Effector memory CD8-positive, alpha-beta T cell (primary cell): ENCODE measurements around the gene PDRG1.
A peak's percentile ranks its signal among the peaks of the same experiment; 100 is the strongest.

Source experiments
- ATAC-seq: fragments of 150-1000 bp; cut with Tn5 transposase; replicated peaks from 2 replicates; pipeline ENCODE4 v1.10.0; 2021; ENCODE audit warnings: mild to moderate bottlenecking, moderate library complexity
- DNase-seq, 3 experiments: peaks; one replicate each; pipeline ENCODE4 v3.0.0; 2021
- H3K27ac Mint-ChIP-seq, 2 donors: one replicate each; pipeline ENCODE4 v1.8.0; 2022; ENCODE audit warnings: mild to moderate bottlenecking in 2 of 2, mixed read lengths in 2 of 2, moderate library complexity in 2 of 2
- H3K27me3 Mint-ChIP-seq, 2 donors: one replicate each; pipeline ENCODE4 v1.8.0; 2022; ENCODE audit warnings: mixed read lengths in 2 of 2
- H3K36me3 Mint-ChIP-seq: one replicate; pipeline ENCODE4 v1.8.0; 2022; ENCODE audit warnings: mild to moderate bottlenecking, moderate library complexity, mixed read lengths; ENCODE audit not compliant: insufficient read depth
- H3K4me1 Mint-ChIP-seq, 2 donors: one replicate each; pipeline ENCODE4 v1.8.0; 2022; ENCODE audit warnings: low read depth in 2 of 2, mixed read lengths in 2 of 2
- H3K4me3 Mint-ChIP-seq, 2 donors: one replicate each; pipeline ENCODE4 v1.8.0; 2022; ENCODE audit warnings: mild to moderate bottlenecking in 2 of 2, mixed read lengths in 2 of 2, moderate library complexity in 2 of 2
- H3K9me3 Mint-ChIP-seq, 2 donors: one replicate each; pipeline ENCODE4 v1.8.0; 2022; ENCODE audit warnings: mixed read lengths in 2 of 2
- total RNA-seq, 9 experiments: gene quantifications; one replicate each; lab custom pipeline; 2026; lab: John Stamatoyannopoulos, UW

Gene PDRG1
- total RNA-seq, result 5.4 to 28.7 (median 18.3) reads per million in 9 experiments

DNA sequence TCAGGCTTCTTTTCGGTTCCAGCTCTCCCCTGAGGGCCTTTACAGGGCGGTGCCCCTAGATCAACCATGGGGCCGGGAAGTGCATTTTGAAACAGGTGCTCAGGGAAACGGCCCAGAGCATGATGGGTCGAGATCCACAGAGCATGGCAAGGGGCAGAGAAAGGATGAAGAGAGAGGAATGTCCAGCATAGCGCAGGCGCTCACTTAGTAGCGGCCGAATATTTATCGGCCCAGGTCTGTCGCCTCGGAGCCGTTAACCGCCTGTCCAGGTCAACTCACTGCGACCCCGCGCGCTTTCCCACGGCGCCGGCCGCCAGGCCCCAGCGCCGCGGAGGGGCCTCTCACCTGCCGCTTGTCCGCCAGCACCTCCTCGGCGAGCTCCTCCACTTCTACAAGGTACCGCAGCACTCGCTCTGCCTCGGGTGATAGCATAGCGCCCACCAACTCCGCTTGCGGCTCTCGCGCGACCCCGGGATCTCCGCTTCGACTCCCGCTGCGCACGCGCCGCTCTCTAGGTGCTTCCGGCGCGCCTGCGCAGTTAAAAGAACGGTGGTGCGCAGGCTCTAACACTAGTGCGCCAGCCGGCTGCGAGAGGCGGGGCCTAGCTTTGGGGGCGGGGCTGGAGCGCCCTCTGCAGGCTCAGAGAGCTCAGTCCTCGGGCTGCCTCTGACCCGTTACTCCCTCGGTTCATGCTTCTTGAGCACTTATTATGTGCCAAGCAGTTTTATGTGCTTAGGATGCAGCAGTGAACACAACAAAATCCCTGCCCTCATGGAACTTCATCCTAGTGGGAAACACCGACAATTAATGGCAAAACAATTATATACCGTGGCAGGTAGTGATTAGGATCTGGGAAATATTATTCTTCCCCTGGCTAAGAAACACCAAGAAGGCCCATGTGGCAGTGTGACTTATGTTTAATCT, at the start of gene PDRG1:
TSS of gene PDRG1 (minus strand) at position 517 of the 924 bp plus-strand sequence. CDS start at position 432, 85 bp downstream.
- Mint-ChIP-seq H3K4me1 (peaks cover 18 to 30% of the 10 kb centered on the region in 2 donors), H3K36me3 (peaks cover 30% of the 10 kb centered on the region), H3K9me3 (no peaks in the 10 kb centered on the region), H3K27ac (peak within 1 kb of the TSS; percentile 94 to 96), H3K4me3 (peak within 1 kb of the TSS; percentile 96 to 99), H3K27me3 (peaks cover 17 to 26% of the 10 kb centered on the region in 2 donors)
- peak; percentile 96 for ATAC-seq
- DNase-seq, result peak; percentile 97 to 99 (median 97)

DNA sequence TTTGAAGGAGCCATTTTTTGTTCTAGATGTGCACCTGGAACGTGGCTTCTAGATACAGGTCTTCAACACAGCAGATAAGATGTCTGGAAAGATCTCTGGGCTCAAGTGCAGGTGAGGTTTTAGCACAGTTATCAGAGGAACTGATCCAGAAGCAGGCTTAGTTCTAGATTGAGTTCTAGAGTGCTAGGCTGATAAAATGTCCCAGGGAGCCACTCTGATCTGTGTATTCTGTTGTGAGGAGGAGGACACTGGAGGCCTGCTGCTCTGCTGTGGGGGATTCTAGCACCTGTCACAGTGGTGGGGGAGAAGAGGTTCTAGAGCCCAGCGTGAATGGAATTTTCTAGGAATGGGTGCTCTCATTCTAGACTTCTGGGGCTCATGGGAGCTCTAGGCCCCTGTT, 46.4 kb upstream of the PDRG1 start:
- Mint-ChIP-seq H3K27ac (no peak overlapping the region), H3K4me1 (peaks cover 0 to 5% of the 10 kb centered on the region in 2 donors), H3K36me3 (peaks cover 3% of the 10 kb centered on the region), H3K4me3 (no peak overlapping the region), H3K27me3 (peaks cover 43 to 48% of the 10 kb centered on the region in 2 donors), H3K9me3 (no peaks in the 10 kb centered on the region)
- DNase-seq, result no peak
- no peak for ATAC-seq

DNA sequence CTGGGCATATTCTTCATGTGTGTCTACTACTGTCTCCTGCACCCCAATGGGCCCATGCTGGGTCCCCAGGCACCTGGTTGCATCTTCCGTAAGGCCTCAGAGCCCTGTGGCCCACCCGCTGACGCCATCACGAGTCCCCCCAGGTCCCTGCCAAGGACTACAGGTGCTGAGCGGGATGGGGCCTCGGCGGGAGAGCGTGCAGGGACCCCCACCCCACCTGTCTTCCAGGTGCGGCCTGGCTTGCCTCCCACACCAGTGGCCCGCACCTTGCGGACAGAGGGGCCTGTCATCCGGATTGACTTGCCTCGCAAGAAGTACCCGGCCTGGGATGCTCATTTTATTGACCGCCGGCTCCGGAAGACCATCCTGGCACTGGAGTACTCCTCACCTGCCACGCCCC, 45.1 kb upstream of the PDRG1 start:
- H3K4me1 Mint-ChIP-seq, result peaks cover 0 to 5% of the 10 kb centered on the region in 2 donors
- H3K9me3 Mint-ChIP-seq, result no peaks in the 10 kb centered on the region
- peaks cover 48 to 61% of the 10 kb centered on the region in 2 donors for H3K27me3 Mint-ChIP-seq
- no peak overlapping the region for H3K27ac Mint-ChIP-seq
- DNase-seq (no peak), ATAC-seq (no peak)
- H3K4me3 Mint-ChIP-seq, result no peak overlapping the region
- H3K36me3 Mint-ChIP-seq, result peaks cover 3% of the 10 kb centered on the region

DNA sequence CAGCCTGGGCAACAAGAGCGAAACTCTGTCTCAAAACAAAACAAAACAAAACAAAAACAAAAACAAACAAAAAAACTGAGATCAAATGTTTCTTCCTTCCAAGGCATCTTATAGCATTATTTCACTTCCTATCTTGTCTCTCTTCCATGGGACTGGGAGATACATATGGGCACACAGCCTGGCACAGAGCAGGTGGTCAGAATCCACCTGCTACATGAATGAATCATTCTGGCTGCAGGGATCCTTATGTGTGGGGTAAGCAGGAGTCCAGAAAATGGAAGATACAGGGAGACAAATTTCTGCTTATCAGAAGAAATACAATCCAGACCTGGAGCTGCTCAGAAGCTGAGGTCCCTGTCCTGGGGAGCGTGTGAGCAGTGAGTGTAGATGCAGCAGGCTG, 40.2 kb upstream of the PDRG1 start:
- Mint-ChIP-seq H3K27me3 (peaks cover 39 to 50% of the 10 kb centered on the region in 2 donors), H3K27ac (peak overlapping the region in 1 of 2 donors; percentile 33), H3K4me3 (no peak overlapping the region), H3K36me3 (peaks cover 2% of the 10 kb centered on the region), H3K9me3 (no peaks in the 10 kb centered on the region), H3K4me1 (peaks cover 0 to 5% of the 10 kb centered on the region in 2 donors)
- ATAC-seq (no peak), DNase-seq (no peak)

DNA sequence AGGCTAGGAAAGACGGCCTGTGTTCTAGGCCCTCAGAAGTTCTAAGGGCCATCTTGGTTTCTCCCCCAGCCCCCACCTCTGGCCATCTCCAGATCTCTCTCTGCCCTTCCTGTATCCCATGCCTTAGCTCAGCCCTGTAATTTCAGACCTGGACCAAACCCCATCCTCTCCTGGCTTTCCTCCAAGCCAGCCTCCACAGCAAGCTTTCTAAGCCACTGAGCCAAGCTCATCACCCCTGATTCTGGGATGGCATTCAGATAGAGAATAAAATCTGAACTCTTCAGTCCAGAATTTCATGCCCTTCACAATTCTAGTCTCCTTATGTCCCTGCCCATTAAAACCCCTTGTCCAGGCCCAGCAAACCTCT, 39.5 kb upstream of the PDRG1 start:
- no peak for DNase-seq
- no peak for ATAC-seq
- Mint-ChIP-seq H3K27me3 (peaks cover 31 to 43% of the 10 kb centered on the region in 2 donors), H3K36me3 (peaks cover 2% of the 10 kb centered on the region), H3K9me3 (no peaks in the 10 kb centered on the region), H3K27ac (peak overlapping the region in 1 of 2 donors; percentile 33), H3K4me1 (peaks cover 0 to 5% of the 10 kb centered on the region in 2 donors), H3K4me3 (no peak overlapping the region)

DNA sequence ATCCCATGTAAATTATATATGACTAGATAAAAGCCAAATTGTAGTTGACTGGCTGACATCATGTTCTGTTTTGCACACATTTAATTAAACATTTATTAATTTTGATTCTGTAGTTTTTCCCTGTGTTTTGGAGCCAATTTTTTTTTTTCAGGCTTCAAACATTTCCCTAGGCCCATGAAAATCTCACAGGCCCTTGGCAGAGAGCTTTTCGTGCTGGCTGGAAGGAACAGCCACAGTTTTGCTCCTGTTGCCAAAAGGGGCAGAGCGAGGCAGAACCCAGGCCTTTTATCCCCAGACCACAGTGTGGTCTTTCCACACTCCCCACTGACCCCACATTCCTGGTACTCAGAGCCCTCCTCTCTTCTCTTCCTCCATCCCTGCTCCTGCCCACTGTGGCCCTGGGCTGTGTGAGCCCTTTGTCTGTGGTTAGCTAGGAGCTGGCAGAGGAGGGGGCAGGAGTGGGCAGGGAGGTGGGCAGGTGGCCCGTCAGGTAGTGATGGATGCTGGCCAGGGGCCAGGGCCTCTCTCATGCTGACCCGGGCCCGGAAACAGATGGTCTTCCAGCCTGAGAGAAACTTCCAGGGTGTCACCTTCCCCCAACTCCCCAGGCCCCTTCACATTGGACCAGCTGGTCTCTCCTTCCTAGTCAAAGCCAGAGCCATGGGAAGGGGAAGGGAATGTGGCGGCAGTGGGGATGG, 38.9 kb upstream of the PDRG1 start:
- no peak for DNase-seq
- Mint-ChIP-seq H3K4me1 (peaks cover 0 to 4% of the 10 kb centered on the region in 2 donors), H3K9me3 (no peaks in the 10 kb centered on the region)

DNA sequence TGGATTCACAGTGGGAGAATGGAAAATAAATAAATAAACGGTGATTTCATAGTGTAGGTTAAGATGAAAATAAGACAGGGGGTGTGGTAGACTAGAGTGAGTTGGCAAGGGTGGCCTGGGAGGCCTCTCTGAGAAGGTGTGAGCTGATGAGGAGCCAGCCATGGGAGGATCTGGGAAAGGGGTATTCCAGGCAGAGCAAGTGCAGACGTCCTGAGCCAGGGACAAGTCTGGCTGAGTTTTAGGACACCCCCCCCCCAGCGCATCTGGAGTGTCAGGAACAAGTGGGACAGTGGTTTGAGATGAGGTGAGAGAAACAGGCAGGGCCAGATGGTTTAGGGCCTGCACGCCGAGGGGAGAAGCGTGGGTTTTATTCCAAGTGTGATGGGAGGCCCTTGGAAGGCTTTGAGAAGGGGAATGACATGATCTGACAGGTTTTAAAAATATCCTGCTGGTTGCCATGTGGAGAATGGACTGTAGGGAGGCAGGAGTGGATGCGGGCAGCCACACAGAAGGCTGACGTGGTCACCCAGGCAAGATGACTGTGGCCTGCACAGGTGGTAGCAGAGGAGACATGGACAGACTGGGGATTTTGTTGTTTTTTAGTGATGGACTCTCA, 37.3 kb upstream of the PDRG1 start:
- peaks cover 2% of the 10 kb centered on the region for H3K36me3 Mint-ChIP-seq
- H3K4me1 Mint-ChIP-seq, result no peaks in the 10 kb centered on the region
- peaks cover 14 to 26% of the 10 kb centered on the region in 2 donors for H3K27me3 Mint-ChIP-seq
- no peak for ATAC-seq
- no peak overlapping the region for H3K4me3 Mint-ChIP-seq
- no peak overlapping the region for H3K27ac Mint-ChIP-seq
- DNase-seq, result no peak
- no peaks in the 10 kb centered on the region for H3K9me3 Mint-ChIP-seq

More for the DNA sequence above, 38.9 kb upstream of the PDRG1 start:
- peaks cover 26 to 37% of the 10 kb centered on the region in 2 donors for H3K27me3 Mint-ChIP-seq
- H3K27ac Mint-ChIP-seq, result no peak overlapping the region
- H3K36me3 Mint-ChIP-seq, result peaks cover 2% of the 10 kb centered on the region
- no peak for ATAC-seq
- H3K4me3 Mint-ChIP-seq, result no peak overlapping the region

DNA sequence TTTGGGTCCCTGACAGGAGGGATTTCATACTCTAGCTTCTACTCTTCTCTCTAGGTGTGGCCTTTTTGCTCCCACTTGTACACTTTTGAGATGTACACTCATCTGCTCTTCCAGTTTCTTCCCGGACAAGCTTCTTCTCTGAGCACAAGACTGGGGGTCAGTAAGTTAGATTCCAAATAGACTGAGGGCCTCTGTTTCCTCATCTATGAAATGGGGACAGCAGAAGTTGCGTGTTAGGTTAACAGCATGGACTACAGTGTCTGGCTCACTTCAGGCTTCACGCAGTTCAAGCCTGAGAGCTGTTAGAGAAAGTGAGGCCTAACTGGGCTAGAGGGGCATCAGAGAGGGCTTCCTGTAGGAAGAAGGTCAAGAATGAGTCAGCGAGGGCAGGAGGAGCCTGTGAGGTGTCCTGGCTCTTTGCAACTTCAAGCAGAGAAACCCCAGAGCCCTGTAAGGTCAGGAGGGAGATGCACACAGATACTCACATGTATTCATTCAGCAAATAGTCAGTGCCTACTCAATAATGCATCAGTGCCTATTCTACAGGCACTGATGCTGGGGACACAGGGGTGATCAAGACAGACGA, 36.7 kb upstream of the PDRG1 start:
- H3K9me3 Mint-ChIP-seq, result no peaks in the 10 kb centered on the region
- no peak overlapping the region for H3K4me3 Mint-ChIP-seq
- no peak overlapping the region for H3K27ac Mint-ChIP-seq
- no peaks in the 10 kb centered on the region for H3K4me1 Mint-ChIP-seq
- DNase-seq (no peak), ATAC-seq (no peak)
- H3K36me3 Mint-ChIP-seq, result peaks cover 2% of the 10 kb centered on the region
- H3K27me3 Mint-ChIP-seq, result peaks cover 8 to 22% of the 10 kb centered on the region in 2 donors

DNA sequence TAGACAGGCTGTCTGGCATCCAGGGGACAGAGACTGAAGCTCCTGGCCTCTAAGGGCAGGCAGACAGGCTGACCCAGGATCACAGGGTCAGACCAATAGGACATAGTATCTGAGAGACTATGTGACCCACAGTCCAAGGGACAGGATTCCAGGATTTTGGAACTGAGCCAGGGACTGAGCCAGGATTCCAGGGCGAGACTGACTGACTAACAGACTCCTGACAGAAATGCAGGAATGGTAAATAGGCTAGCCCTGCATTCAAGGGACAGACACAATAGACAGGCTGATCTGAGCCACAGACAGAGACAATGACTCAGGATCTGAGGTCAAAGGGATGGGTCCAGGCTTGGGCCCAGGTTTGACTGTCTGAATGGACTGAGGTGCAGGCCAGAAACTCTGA, 35.9 kb upstream of the PDRG1 start:
- peaks cover 8 to 22% of the 10 kb centered on the region in 2 donors for H3K27me3 Mint-ChIP-seq
- no peaks in the 10 kb centered on the region for H3K9me3 Mint-ChIP-seq
- DNase-seq, result no peak
- H3K27ac Mint-ChIP-seq, result no peak overlapping the region
- H3K36me3 Mint-ChIP-seq, result peaks cover 2% of the 10 kb centered on the region
- H3K4me1 Mint-ChIP-seq, result no peaks in the 10 kb centered on the region
- no peak for ATAC-seq
- H3K4me3 Mint-ChIP-seq, result no peak overlapping the region

DNA sequence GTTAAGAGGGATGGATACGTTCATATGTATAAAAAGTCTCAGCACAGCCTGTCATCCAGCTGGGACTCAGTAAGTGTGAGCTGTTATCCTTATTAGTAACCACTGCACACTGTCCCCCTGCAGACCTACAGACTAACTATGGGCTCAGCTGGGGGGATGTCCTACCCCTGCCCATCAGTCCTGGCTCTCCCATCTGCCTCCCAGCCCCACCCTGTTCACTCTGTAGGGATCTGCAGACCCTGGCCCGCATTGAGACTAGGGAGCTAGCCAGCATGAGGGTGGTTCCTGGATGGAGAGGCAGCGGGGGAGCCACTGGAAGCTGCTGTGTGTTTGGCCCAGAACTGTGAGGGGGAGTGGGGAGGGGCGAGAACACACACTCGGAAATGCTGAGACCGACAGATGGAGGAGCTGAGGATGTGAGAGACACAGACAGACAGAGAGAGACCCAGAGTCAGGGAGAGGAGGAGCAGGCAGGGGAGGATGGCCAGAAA, 33.2 kb upstream of the PDRG1 start:
- H3K4me3 Mint-ChIP-seq, result no peak overlapping the region
- H3K27me3 Mint-ChIP-seq, result peaks cover 24 to 33% of the 10 kb centered on the region in 2 donors
- no peaks in the 10 kb centered on the region for H3K9me3 Mint-ChIP-seq
- no peaks in the 10 kb centered on the region for H3K4me1 Mint-ChIP-seq
- H3K27ac Mint-ChIP-seq, result no peak overlapping the region
- DNase-seq (no peak), ATAC-seq (no peak)
- no peaks in the 10 kb centered on the region for H3K36me3 Mint-ChIP-seq

DNA sequence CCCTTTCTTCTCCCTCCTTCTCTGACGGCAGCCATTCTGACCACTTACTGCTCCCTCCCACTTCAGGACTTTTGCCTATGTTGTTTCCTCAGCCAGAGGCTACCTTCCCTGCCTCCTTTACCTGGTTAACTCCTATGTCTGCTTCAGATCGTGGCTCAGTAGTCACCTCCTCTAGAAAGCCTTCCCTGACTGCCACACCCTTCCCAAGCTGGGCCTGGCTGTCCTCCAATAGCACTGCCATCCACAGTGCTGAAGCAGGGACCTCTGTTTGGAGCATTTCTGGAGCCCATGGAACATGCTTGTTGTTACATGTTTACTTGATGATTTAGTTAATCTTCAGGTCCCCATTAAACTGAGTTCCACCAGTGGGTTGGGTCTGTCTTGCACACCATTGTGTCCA, 29.9 kb upstream of the PDRG1 start:
- Mint-ChIP-seq H3K36me3 (no peaks in the 10 kb centered on the region), H3K4me3 (no peak overlapping the region), H3K27me3 (peaks cover 40 to 56% of the 10 kb centered on the region in 2 donors), H3K27ac (no peak overlapping the region), H3K9me3 (no peaks in the 10 kb centered on the region), H3K4me1 (no peaks in the 10 kb centered on the region)
- DNase-seq, result no peak
- ATAC-seq, result no peak

DNA sequence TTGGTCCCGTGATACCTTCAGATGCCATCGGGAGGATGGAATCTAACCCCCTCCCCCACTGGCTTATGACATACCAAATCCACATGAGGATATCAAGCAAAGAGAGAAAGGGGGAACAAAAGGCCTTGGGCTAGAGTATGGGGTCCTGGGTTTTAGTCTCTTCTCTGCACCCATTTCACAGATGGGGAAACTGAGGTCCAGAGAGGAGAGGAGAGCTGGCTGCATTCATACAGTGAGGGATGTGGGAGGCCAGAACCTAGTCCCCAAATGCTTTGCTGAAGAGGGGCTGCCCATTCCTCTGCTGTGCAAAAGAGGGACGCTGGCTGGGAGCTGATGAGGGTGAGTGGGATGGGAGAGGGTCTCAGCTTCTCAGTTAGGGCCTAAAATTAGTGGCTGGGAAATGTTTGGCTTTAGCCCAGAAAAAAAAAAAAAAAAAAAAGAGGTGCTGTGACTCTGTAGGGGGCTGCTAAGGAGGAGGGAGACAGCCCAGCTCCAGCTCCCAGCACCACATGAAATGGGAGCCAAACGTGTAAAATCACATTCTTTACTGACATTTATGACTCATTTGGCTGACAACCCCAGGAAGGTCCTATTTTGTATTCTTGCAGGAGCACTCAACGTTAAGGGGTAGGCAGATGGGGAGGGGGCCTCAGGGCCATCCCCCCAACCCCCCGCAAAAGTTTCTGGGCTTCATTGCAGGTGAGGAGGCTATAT, 28.0 kb upstream of the PDRG1 start:
- no peaks in the 10 kb centered on the region for H3K36me3 Mint-ChIP-seq
- peaks cover 52 to 72% of the 10 kb centered on the region in 2 donors for H3K27me3 Mint-ChIP-seq
- no peak overlapping the region for H3K27ac Mint-ChIP-seq
- DNase-seq, result no peak
- no peak overlapping the region for H3K4me3 Mint-ChIP-seq
- no peaks in the 10 kb centered on the region for H3K9me3 Mint-ChIP-seq
- no peaks in the 10 kb centered on the region for H3K4me1 Mint-ChIP-seq
- ATAC-seq, result no peak
